Measurements from ENCODE around the gene OR52E2. TPM values are rescaled to one million over a fixed set of nuclear protein-coding genes. Genes with fewer than 3 reads are reported as not detected.

The OR52E2 gene
- total RNA-seq, 1 experiment from 2014 or later = not detected

- CTCF ChIA-PET = no interaction called here
- no peak overlapping the region for H3K4me3 ChIP-seq (ENCODE audit: low read depth, low read length)
- H3K9me3 ChIP-seq = no peaks in the 10 kb centered on the region
- H3K27ac Mint-ChIP-seq (ENCODE audit: unreplicated experiment) = no peak overlapping the region
- H3K4me1 ChIP-seq = no peaks in the 10 kb centered on the region
- no peaks in the 10 kb centered on the region for H3K9me3 Mint-ChIP-seq (ENCODE audit: unreplicated experiment)
- no peaks in the 10 kb centered on the region for H3K27me3 ChIP-seq (replicated peaks; ENCODE audit: control insufficient read depth, insufficient read depth, low read length)
- POLR2A ChIA-PET = no interaction called here
- peaks cover 8% of the 10 kb centered on the region for H3K4me1 Mint-ChIP-seq (ENCODE audit: low read depth, unreplicated experiment)
- no peaks in the 10 kb centered on the region for H3K36me3 ChIP-seq (ENCODE audit: control insufficient read depth, insufficient read depth, low read length)
- peaks cover 8% of the 10 kb centered on the region for H3K27me3 Mint-ChIP-seq (ENCODE audit: insufficient read depth, unreplicated experiment)
- intact Hi-C loops (cut with micrococcal nuclease; ENCODE audit: unreplicated experiment) = no loop called here
- BruUV-seq (replicated peaks) = no TSS peak
- H3K4me3 Mint-ChIP-seq (ENCODE audit: unreplicated experiment) = no peak overlapping the region
- DNase-seq = no peak
- no peaks in the 10 kb centered on the region for H3K36me3 Mint-ChIP-seq (ENCODE audit: insufficient read depth, unreplicated experiment)
- TF ChIP-seq CTCF (IDR thresholded peaks at IDR 0.05; ENCODE audit: insufficient read depth in 1 of 2, low read depth in 1 of 2, low read length in 1 of 2, severe bottlenecking in 1 of 2, unreplicated experiment in 1 of 2) = no peak
These were observed 31.2 kb upstream of the OR52E2 start for GRCh38 chr11:5090668-5091067.

GRCh38 chr11:5088556-5088955 lies 29.1 kb upstream of the OR52E2 start:
- H3K27ac Mint-ChIP-seq (ENCODE audit: unreplicated experiment) = no peak overlapping the region

GRCh38 chr11:5083602-5084001 lies 24.2 kb upstream of the OR52E2 start:
- no peak for DNase-seq
- H3K9me3 ChIP-seq = no peaks in the 10 kb centered on the region
- no peaks in the 10 kb centered on the region for H3K4me1 ChIP-seq
- H3K4me3 ChIP-seq (ENCODE audit: low read depth, low read length) = no peak overlapping the region
- intact Hi-C loops (cut with micrococcal nuclease; ENCODE audit: unreplicated experiment) = no loop called here
- no peak for TF ChIP-seq CTCF (IDR thresholded peaks at IDR 0.05; ENCODE audit: insufficient read depth in 1 of 2, low read depth in 1 of 2, low read length in 1 of 2, severe bottlenecking in 1 of 2, unreplicated experiment in 1 of 2)
- H3K36me3 ChIP-seq (ENCODE audit: control insufficient read depth, insufficient read depth, low read length) = no peaks in the 10 kb centered on the region
- Mint-ChIP-seq H3K4me3 (ENCODE audit: unreplicated experiment) (no peak overlapping the region), H3K36me3 (ENCODE audit: insufficient read depth, unreplicated experiment) (no peaks in the 10 kb centered on the region), H3K9me3 (ENCODE audit: unreplicated experiment) (no peaks in the 10 kb centered on the region), H3K4me1 (ENCODE audit: low read depth, unreplicated experiment) (peaks cover 8% of the 10 kb centered on the region), H3K27ac (ENCODE audit: unreplicated experiment) (no peak overlapping the region), H3K27me3 (ENCODE audit: insufficient read depth, unreplicated experiment) (no peaks in the 10 kb centered on the region)
- no TSS peak for BruUV-seq (replicated peaks)
- no peaks in the 10 kb centered on the region for H3K27me3 ChIP-seq (replicated peaks; ENCODE audit: control insufficient read depth, insufficient read depth, low read length)
- ChIA-PET CTCF (no interaction called here), POLR2A (no interaction called here)

More at GRCh38 chr11:5088556-5088955, 29.1 kb upstream of the OR52E2 start:
- Mint-ChIP-seq H3K4me1 (ENCODE audit: low read depth, unreplicated experiment) (peaks cover 8% of the 10 kb centered on the region), H3K4me3 (ENCODE audit: unreplicated experiment) (no peak overlapping the region), H3K9me3 (ENCODE audit: unreplicated experiment) (no peaks in the 10 kb centered on the region), H3K27me3 (ENCODE audit: insufficient read depth, unreplicated experiment) (peaks cover 4% of the 10 kb centered on the region), H3K36me3 (ENCODE audit: insufficient read depth, unreplicated experiment) (no peaks in the 10 kb centered on the region)
- intact Hi-C loops (cut with micrococcal nuclease; ENCODE audit: unreplicated experiment) = no loop called here
- Histone ChIP-seq H3K4me3 (ENCODE audit: low read depth, low read length) (no peak overlapping the region), H3K4me1 (no peaks in the 10 kb centered on the region), H3K36me3 (ENCODE audit: control insufficient read depth, insufficient read depth, low read length) (no peaks in the 10 kb centered on the region), H3K9me3 (no peaks in the 10 kb centered on the region), H3K27me3 (replicated peaks; ENCODE audit: control insufficient read depth, insufficient read depth, low read length) (no peaks in the 10 kb centered on the region)
- ChIA-PET CTCF (no interaction called here), POLR2A (no interaction called here)
- DNase-seq = no peak
- BruUV-seq (replicated peaks) = no TSS peak
- no peak for TF ChIP-seq CTCF (IDR thresholded peaks at IDR 0.05; ENCODE audit: insufficient read depth in 1 of 2, low read depth in 1 of 2, low read length in 1 of 2, severe bottlenecking in 1 of 2, unreplicated experiment in 1 of 2)
